Measurements from ENCODE around the gene SIM2.

- TF ChIP-seq CTCF (IDR thresholded peaks at IDR 0.05) (no peak), POLR2A (IDR thresholded peaks at IDR 0.05) (no peak)
Observed at GRCh38 chr21:36756527-36756926, 57.6 kb downstream of the SIM2 start.
